Smooth muscle cell (in vitro differentiated cells): ENCODE measurements around the gene ZNF426. TPM values are rescaled to one million over a fixed set of nuclear protein-coding genes. Genes with fewer than 3 reads are reported as not detected.

Source experiments
- DNase-seq: peaks from one replicate; lab custom pipeline; 2025; ENCODE audit not compliant: unreplicated experiment; lab: John Stamatoyannopoulos, UW
- H2AFZ ChIP-seq: fragments of 200-600 bp; sonication (generic); 2 replicates; pipeline ENCODE4 v1.6.0; 2016; ENCODE audit warnings: antibody characterized with exemption, low read depth, mild to moderate bottlenecking
- H3F3A ChIP-seq: fragments of 200-600 bp; sonication (generic); 2 replicates; pipeline ENCODE4 v1.6.0; 2017; ENCODE audit warnings: antibody characterized with exemption, low read depth
- H3K27ac ChIP-seq: fragments of 200-600 bp; sonication (generic); 2 replicates; pipeline ENCODE4 v1.5.1; 2016; ENCODE audit warnings: low read depth, mild to moderate bottlenecking
- H3K27me3 ChIP-seq: fragments of 200-600 bp; sonication (generic); 2 replicates; pipeline ENCODE4 v1.6.1; 2016; ENCODE audit warnings: low read depth, mild to moderate bottlenecking
- H3K36me3 ChIP-seq: fragments of 200-600 bp; sonication (generic); 2 replicates; pipeline ENCODE4 v1.5.1; 2016; ENCODE audit warnings: low read depth
- H3K4me1 ChIP-seq: fragments of 200-600 bp; sonication (generic); 2 replicates; pipeline ENCODE4 v1.5.1; 2016; ENCODE audit warnings: low read depth
- H3K4me2 ChIP-seq: fragments of 200-600 bp; sonication (generic); 2 replicates; pipeline ENCODE4 v1.6.0; 2016; ENCODE audit warnings: mild to moderate bottlenecking
- H3K4me3 ChIP-seq: fragments of 200-600 bp; sonication (generic); 2 replicates; pipeline ENCODE4 v1.5.1; 2016; ENCODE audit warnings: mild to moderate bottlenecking
- H3K79me2 ChIP-seq: fragments of 200-600 bp; sonication (generic); 2 replicates; pipeline ENCODE4 v1.6.0; 2016; ENCODE audit warnings: low read depth, mild to moderate bottlenecking
- H3K9ac ChIP-seq: fragments of 200-600 bp; sonication (generic); 2 replicates; pipeline ENCODE4 v1.6.0; 2016; ENCODE audit warnings: low read depth
- H3K9me3 ChIP-seq: fragments of 200-600 bp; sonication (generic); replicated peaks from 2 replicates; pipeline ENCODE4 v1.5.1; 2016; ENCODE audit warnings: low read depth
- H4K20me1 ChIP-seq: fragments of 200-600 bp; sonication (generic); 2 replicates; pipeline ENCODE4 v1.6.0; 2016; ENCODE audit warnings: low read depth
- CTCF ChIP-seq: fragments of 200-600 bp; sonication (generic); IDR thresholded peaks from 2 replicates; pipeline ENCODE4 v1.5.1; 2017; ENCODE audit warnings: borderline replicate concordance, mild to moderate bottlenecking, antibody characterized with exemption; ENCODE audit not compliant: insufficient read depth, poor library complexity, severe bottlenecking
- WGBS: methylation state at CpG from one replicate; pipeline ENCODE4 v1.1.7; 2016; ENCODE audit warnings: low lambda C conversion rate; 5-methylcytosine and 5-hydroxymethylcytosine counted together
- polyA plus RNA-seq: library from polyadenylated mRNA; unstranded; fragments of >200 nt; fragmentation: Nextera tagmentation; extraction: Ambion mirVana; gene quantifications from 2 replicates; pipeline ENCODE4 v1.2.1, GENCODE V29; 2016
- total RNA-seq: library from RNA; depleted of rRNA; stranded (reverse); fragments of >200 nt; gene quantifications from 2 replicates; pipeline ENCODE4 v1.2.3, GENCODE V29; 2014

ZNF426 gene
- total and polyA plus RNA-seq, 2 experiments from 2014 or later = 8.1 to 13.2 TPM

GRCh38 chr19:9487016-9487415 lies 51.4 kb downstream of the ZNF426 start:
- Histone ChIP-seq H3K9me3 (peaks cover 10% of the 10 kb centered on the region), H3K4me2 (no peak overlapping the region), H3K79me2 (no peaks in the 10 kb centered on the region), H3K4me3 (no peak overlapping the region), H3K36me3 (peaks cover 3% of the 10 kb centered on the region), H3K27me3 (no peaks in the 10 kb centered on the region), H3F3A (no peaks in the 10 kb centered on the region), H3K9ac (no peak overlapping the region), H3K27ac (no peak overlapping the region), H2AFZ (no peak overlapping the region), H3K4me1 (no peaks in the 10 kb centered on the region), H4K20me1 (no peaks in the 10 kb centered on the region)
- DNase-seq = no peak
- TF ChIP-seq CTCF = no peak
- WGBS = 88% methylated on average over 2 of the region's 2 CpGs

- TF ChIP-seq CTCF = no peak
- Histone ChIP-seq H3K36me3 (peaks cover 3% of the 10 kb centered on the region), H3K4me1 (no peaks in the 10 kb centered on the region), H3F3A (no peaks in the 10 kb centered on the region), H3K9ac (no peak overlapping the region), H3K4me3 (no peak overlapping the region), H3K9me3 (peaks cover 10% of the 10 kb centered on the region), H3K4me2 (no peak overlapping the region), H3K79me2 (no peaks in the 10 kb centered on the region), H3K27ac (no peak overlapping the region), H4K20me1 (no peaks in the 10 kb centered on the region), H2AFZ (no peak overlapping the region), H3K27me3 (no peaks in the 10 kb centered on the region)
- 61% methylated on average over 2 of the region's 2 CpGs for WGBS
- DNase-seq = no peak
Measured at GRCh38 chr19:9485140-9485539, 53.3 kb downstream of the ZNF426 start.

- H3F3A ChIP-seq = no peaks in the 10 kb centered on the region
Measured at GRCh38 chr19:9474975-9475374, 63.5 kb downstream of the ZNF426 start.

More at GRCh38 chr19:9474975-9475374, 63.5 kb downstream of the ZNF426 start:
- DNase-seq = no peak
- Histone ChIP-seq H3K79me2 (no peaks in the 10 kb centered on the region), H3K27ac (no peak overlapping the region), H3K4me3 (no peak overlapping the region), H3K4me1 (no peaks in the 10 kb centered on the region), H2AFZ (no peak overlapping the region), H3K27me3 (no peaks in the 10 kb centered on the region), H3K4me2 (no peak overlapping the region), H3K9ac (no peak overlapping the region), H3K36me3 (no peaks in the 10 kb centered on the region), H4K20me1 (no peaks in the 10 kb centered on the region), H3K9me3 (peaks cover 9% of the 10 kb centered on the region)
- no peak for TF ChIP-seq CTCF

Other genes starting within 250 kb of the ZNF426 start
- gene ZNF699, start 228.8 kb downstream of the ZNF426 start, total RNA-seq = 6.3 and 17.9 TPM in 2 replicates
- 3.5 and 3.7 TPM in 2 replicates for gene ZNF699, start 228.8 kb downstream of the ZNF426 start, polyA plus RNA-seq
- 22.8 and 23.8 TPM in 2 replicates for gene ZNF559, start 214.5 kb downstream of the ZNF426 start, total RNA-seq
- gene ZNF559, start 214.5 kb downstream of the ZNF426 start, polyA plus RNA-seq = 7.8 and 8.9 TPM in 2 replicates
- 4.8 and 5.3 TPM in 2 replicates for gene ZNF177, start 175.6 kb downstream of the ZNF426 start, total RNA-seq
- 2.4 and 2.8 TPM in 2 replicates for gene ZNF177, start 175.6 kb downstream of the ZNF426 start, polyA plus RNA-seq
- 19.6 and 56.6 TPM in 2 replicates for gene ZNF266, start 103.1 kb downstream of the ZNF426 start, total RNA-seq
- gene ZNF266, start 103.1 kb downstream of the ZNF426 start, polyA plus RNA-seq = 8.9 and 11.5 TPM in 2 replicates
- not detected in 2 replicates for gene ZNF560, start 40.0 kb downstream of the ZNF426 start, total RNA-seq
- gene ZNF560, start 40.0 kb downstream of the ZNF426 start, polyA plus RNA-seq = not detected in 2 replicates
- gene ZNF121, start 45.9 kb upstream of the ZNF426 start, total RNA-seq = 33.1 and 33.6 TPM in 2 replicates
- 3.6 and 4.1 TPM in 2 replicates for gene ZNF121, start 45.9 kb upstream of the ZNF426 start, polyA plus RNA-seq
- gene ZNF561, start 82.6 kb upstream of the ZNF426 start, total RNA-seq = 59.3 and 64.2 TPM in 2 replicates
- 27.1 and 30.5 TPM in 2 replicates for gene ZNF561, start 82.6 kb upstream of the ZNF426 start, polyA plus RNA-seq
- gene ZNF562, start 136.5 kb upstream of the ZNF426 start, total RNA-seq = 0.36 and 1.6 TPM in 2 replicates
- 0.20 and 0.86 TPM in 2 replicates for gene ZNF562, start 136.5 kb upstream of the ZNF426 start, polyA plus RNA-seq
- 12.3 and 48.6 TPM in 2 replicates for gene ZNF846, start 230.1 kb upstream of the ZNF426 start, total RNA-seq
- 17.6 and 19.7 TPM in 2 replicates for gene ZNF846, start 230.1 kb upstream of the ZNF426 start, polyA plus RNA-seq